Stimulated activated CD8-positive, alpha-beta memory T cell treated with anti-CD3 and anti-CD28 coated beads, Interleukin-4, amount 100 ng/mL, for 4 hours (primary cell): ENCODE measurements around the gene PMPCB.
"Not testable (repeated sequence)": the region's sequence is repeated elsewhere in the genome, so short reads cannot be mapped to it uniquely, and the experiment has no call there.

Source experiments
- DNase-seq, 2 donors: peaks; one replicate each; pipeline ENCODE4 v3.0.0-alpha.2; 2020; ENCODE audit warnings: low read depth in 2 of 2, low spot score in 1 of 2

PMPCB gene

GRCh38 chr7:103296901-103297836 is at the start of gene PMPCB:
PMPCB (plus strand) TSS chr7:103297435; CDS start chr7:103297460, 25 bp downstream.
- peak; percentile 86 to 95 for DNase-seq

GRCh38 chr7:103253699-103254506 is 43.3 kb upstream of the PMPCB start:
- DNase-seq = not testable (repeated sequence)

- not testable (repeated sequence) for DNase-seq
Measured at GRCh38 chr7:103264054-103264453, 33.2 kb upstream of the PMPCB start.

- not testable (repeated sequence) for DNase-seq
Measured at GRCh38 chr7:103266229-103266628, 31.0 kb upstream of the PMPCB start.

- DNase-seq = not testable (repeated sequence)
Measured at GRCh38 chr7:103273374-103273773, 23.9 kb upstream of the PMPCB start.

- not testable (repeated sequence) for DNase-seq
Measured at GRCh38 chr7:103274867-103275266, 22.4 kb upstream of the PMPCB start.

- not testable (repeated sequence) for DNase-seq
Measured at GRCh38 chr7:103278195-103278594, 19.0 kb upstream of the PMPCB start.

- not testable (repeated sequence) for DNase-seq
Measured at GRCh38 chr7:103279636-103279962, 17.6 kb upstream of the PMPCB start.

- peak; percentile 78 to 92 for DNase-seq
Measured at GRCh38 chr7:103279963-103280802, 17.1 kb upstream of the PMPCB start.

- not testable (repeated sequence) for DNase-seq
Measured at GRCh38 chr7:103280803-103281155, 16.5 kb upstream of the PMPCB start.

GRCh38 chr7:103282802-103283427 is 14.3 kb upstream of the PMPCB start:
- not testable (repeated sequence) for DNase-seq

- no peak for DNase-seq
Measured at GRCh38 chr7:103292122-103292521, 5.1 kb upstream of the PMPCB start.

- DNase-seq = no peak
Measured at GRCh38 chr7:103293526-103293925, 3.7 kb upstream of the PMPCB start.

GRCh38 chr7:103297837-103298179 is 573 bp downstream of the PMPCB start:
- DNase-seq = no peak

GRCh38 chr7:103299660-103300059 is 2.4 kb downstream of the PMPCB start:
- DNase-seq = no peak

GRCh38 chr7:103301441-103301840 is 4.2 kb downstream of the PMPCB start:
- no peak for DNase-seq

GRCh38 chr7:103307503-103308231 is 10.4 kb downstream of the PMPCB start:
- DNase-seq = no peak

GRCh38 chr7:103314852-103315251 is 17.6 kb downstream of the PMPCB start:
- DNase-seq = no peak

GRCh38 chr7:103316380-103316941 is 19.2 kb downstream of the PMPCB start:
- no peak for DNase-seq

- DNase-seq = no peak
Measured at GRCh38 chr7:103317009-103317408, 19.8 kb downstream of the PMPCB start.
